Neural progenitor cell (in vitro differentiated cells): ENCODE results near the gene SCART1. TPM values are rescaled to one million over a fixed set of nuclear protein-coding genes. Genes with fewer than 3 reads are reported as not detected.

ENCODE experiments used
- total RNA-seq: library from RNA; depleted of rRNA; stranded (reverse); fragments of >200 nt; gene quantifications from 2 replicates; pipeline ENCODE4 v1.2.3, GENCODE V29; 2015; ENCODE audit warnings: low replicate concordance

SCART1 gene
- total RNA-seq, 1 donor from 2014 or later: 0.49 TPM

Other genes starting within 250 kb of the SCART1 start
- not detected in 2 replicates for gene UTF1, start 223.7 kb upstream of the SCART1 start, total RNA-seq
- gene VENTX, start 216.1 kb upstream of the SCART1 start, total RNA-seq: 1.0 TPM in 1 of 2 replicates, not detected in the other
- gene ADAM8, start 177.1 kb upstream of the SCART1 start, total RNA-seq: 3.2 and 3.3 TPM in 2 replicates
- gene TUBGCP2, start 145.1 kb upstream of the SCART1 start, total RNA-seq: 54.8 and 55.4 TPM in 2 replicates
- 34.4 and 44.4 TPM in 2 replicates for gene ZNF511, start 145.0 kb upstream of the SCART1 start, total RNA-seq
- gene CALY, start 117.0 kb upstream of the SCART1 start, total RNA-seq: 1.6 TPM in 1 of 2 replicates, not detected in the other
- 0.62 TPM in 1 of 2 replicates, not detected in the other for gene PRAP1, start 106.6 kb upstream of the SCART1 start, total RNA-seq
- gene FUOM, start 95.9 kb upstream of the SCART1 start, total RNA-seq: 9.3 and 20.5 TPM in 2 replicates
- gene ECHS1, start 80.6 kb upstream of the SCART1 start, total RNA-seq: 77.4 and 91.9 TPM in 2 replicates
- gene PAOX, start 74.7 kb upstream of the SCART1 start, total RNA-seq: 4.6 and 8.2 TPM in 2 replicates
- gene MTG1, start 59.8 kb upstream of the SCART1 start, total RNA-seq: 28.0 and 28.8 TPM in 2 replicates
- gene SPRN, start 29.3 kb upstream of the SCART1 start, total RNA-seq: 0.06 and 0.12 TPM in 2 replicates
- gene CYP2E1, start 73.4 kb downstream of the SCART1 start, total RNA-seq: 0.36 and 0.50 TPM in 2 replicates
- gene SYCE1, start 111.6 kb downstream of the SCART1 start, total RNA-seq: not detected in 2 replicates
- not detected in 2 replicates for gene FRG2B, start 172.8 kb downstream of the SCART1 start, total RNA-seq